Uterus (tissue), 4 donors: ENCODE measurements around the gene CDC42BPG. TPM values are rescaled to one million over a fixed set of nuclear protein-coding genes. Genes with fewer than 3 reads are reported as not detected.

Experiments
- DNase-seq, 2 donors: peaks; one replicate each; pipeline ENCODE4 v3.0.0-alpha.2; 2019 to 2020
- H3K27ac ChIP-seq, 2 donors: fragments of 200-600 bp; sonication (generic); 1 replicate in 1 of 2; 2 replicates in 1 of 2; pipeline ENCODE4 v1.5.1; 2016 to 2018
- H3K27me3 ChIP-seq, 2 donors: fragments of 200-600 bp; sonication (generic); one replicate each; pipeline ENCODE4 v1.5.1; 2018 to 2019; ENCODE audit warnings: control low read depth in 1 of 2
- H3K36me3 ChIP-seq, 2 donors: fragments of 200-600 bp; sonication (generic); one replicate each; pipeline ENCODE4 v1.5.1; 2019; ENCODE audit warnings: control low read depth in 1 of 2
- H3K4me1 ChIP-seq, 2 donors: fragments of 200-600 bp; sonication (generic); one replicate each; pipeline ENCODE4 v1.5.1; 2018 to 2019; ENCODE audit warnings: control low read depth in 1 of 2
- H3K4me3 ChIP-seq, 2 donors: fragments of 200-600 bp; sonication (generic); 1 replicate in 1 of 2; 2 replicates in 1 of 2; pipeline ENCODE4 v1.5.1; 2018 to 2019; ENCODE audit warnings: mild to moderate bottlenecking in 1 of 2
- H3K9me3 ChIP-seq, 2 donors: fragments of 200-600 bp; sonication (generic); one replicate each; pipeline ENCODE4 v1.5.1; 2019; ENCODE audit warnings: control low read depth in 1 of 2
- CTCF ChIP-seq, 4 experiments: fragments of 200-600 bp in 2 of 4; fragments of 450-650 bp in 2 of 4; sonication (generic) in 2 of 4; IDR thresholded peaks; one replicate each; pipeline ENCODE4 v1.5.1; 2016 to 2019; ENCODE audit warnings: antibody characterized with exemption in 4 of 4, mild to moderate bottlenecking in 2 of 4, moderate library complexity in 1 of 4
- POLR2A ChIP-seq, 2 donors: fragments of 450-650 bp; IDR thresholded peaks; one replicate each; pipeline ENCODE4 v1.6.1; 2016; ENCODE audit warnings: antibody characterized with exemption in 2 of 2, mild to moderate bottlenecking in 1 of 2, moderate library complexity in 1 of 2
- intact Hi-C: fragments of 100-400 bp; cut with DNase I; formaldehyde crosslinking; loops from one replicate; pipeline ENCODE4 v1.15.1; 2023; ENCODE audit warnings: low total_unique reads
- total RNA-seq, 4 donors: library from RNA; depleted of rRNA in 3 of 4; stranded (reverse); fragments of >200 nt in 3 of 4; gene quantifications; one replicate each; pipeline versions ENCODE4 v1.1.0 to v1.2.4, GENCODE V29; 2014 to 2023
- donor health status: DM: yes; HTN: yes; CAD: no.

The CDC42BPG gene
- total RNA-seq, 4 donors from 2014 or later: under 0.01 to 2.7 (median 0.30) TPM

GRCh38 chr11:64845129-64845775 is 799 bp upstream of the CDC42BPG start:
- H3K4me3 ChIP-seq: peak overlapping the region in 1 of 2 donors; percentile 4

GRCh38 chr11:64843686-64844329 is 645 bp downstream of the CDC42BPG start:
- Histone ChIP-seq H3K36me3 (no peaks in the 10 kb centered on the region), H3K4me3 (peak overlapping the region in 1 of 2 donors; percentile 41), H3K4me1 (peaks cover 0 to 5% of the 10 kb centered on the region in 2 donors), H3K9me3 (no peaks in the 10 kb centered on the region), H3K27me3 (no peaks in the 10 kb centered on the region), H3K27ac (no peak overlapping the region)
- no peak for DNase-seq
- TF ChIP-seq POLR2A (IDR thresholded peaks at IDR 0.05) (no peak), CTCF (IDR thresholded peaks at IDR 0.05) (no peak)
- intact Hi-C loops: loop anchor here (2.0 kb wide), 1 partner anchor 45 kb away; no protein-coding TSS in a partner anchor

More at GRCh38 chr11:64845129-64845775, 799 bp upstream of the CDC42BPG start:
- TF ChIP-seq CTCF (IDR thresholded peaks at IDR 0.05) (no peak), POLR2A (IDR thresholded peaks at IDR 0.05) (no peak)
- no peak overlapping the region for H3K27ac ChIP-seq
- H3K4me1 ChIP-seq: peaks cover 3 to 5% of the 10 kb centered on the region in 2 donors
- no peaks in the 10 kb centered on the region for H3K27me3 ChIP-seq
- no peaks in the 10 kb centered on the region for H3K9me3 ChIP-seq
- no peaks in the 10 kb centered on the region for H3K36me3 ChIP-seq
- DNase-seq: no peak
- intact Hi-C loops: loop anchor here (2.0 kb wide), 1 partner anchor 44 kb away; no protein-coding TSS in a partner anchor

- TF ChIP-seq CTCF (IDR thresholded peaks at IDR 0.05): no peak
- TF ChIP-seq POLR2A (IDR thresholded peaks at IDR 0.05): no peak
- Histone ChIP-seq H3K36me3 (no peaks in the 10 kb centered on the region), H3K27ac (no peak overlapping the region), H3K9me3 (no peaks in the 10 kb centered on the region), H3K27me3 (no peaks in the 10 kb centered on the region), H3K4me1 (peaks cover 0 to 5% of the 10 kb centered on the region in 2 donors), H3K4me3 (no peak overlapping the region)
- intact Hi-C loops: no loop called here
- no peak for DNase-seq
Observed at GRCh38 chr11:64842851-64843685, 1.4 kb downstream of the CDC42BPG start.

GRCh38 chr11:64842366-64842759 is 2.1 kb downstream of the CDC42BPG start:
- no peak overlapping the region for H3K4me3 ChIP-seq
- intact Hi-C loops: no loop called here
- peaks cover 0 to 5% of the 10 kb centered on the region in 2 donors for H3K4me1 ChIP-seq
- H3K9me3 ChIP-seq: no peaks in the 10 kb centered on the region
- H3K36me3 ChIP-seq: no peaks in the 10 kb centered on the region
- TF ChIP-seq CTCF (IDR thresholded peaks at IDR 0.05) (no peak), POLR2A (IDR thresholded peaks at IDR 0.05) (no peak)
- no peak overlapping the region for H3K27ac ChIP-seq
- DNase-seq: no peak
- H3K27me3 ChIP-seq: no peaks in the 10 kb centered on the region
